Activated CD8-positive, alpha-beta T cell treated with anti-CD3 and anti-CD28 coated beads, Interleukin-2, amount 10 ng/mL, durations not matched to agents 7 days and 5 days (primary cell): Measurements from ENCODE around the gene SNCAIP. TPM values are rescaled to one million over a fixed set of nuclear protein-coding genes. Genes with fewer than 3 reads are reported as not detected.

Experiments
- ATAC-seq: fragments of 150-1000 bp; cut with Tn5 transposase; one replicate; pipeline ENCODE4 v1.10.0; 2021; ENCODE audit warnings: moderate library complexity
- CTCF ChIA-PET: fragments of 350-600 bp; sonication (Branson Sonifier 250); formaldehyde crosslinking; loops from one replicate; lab custom pipeline; 2021; ENCODE audit warnings: antibody characterized with exemption; lab: Charles Lee
- POLR2A ChIA-PET: fragments of 350-600 bp; sonication (Branson Sonifier 250); formaldehyde crosslinking; loops from one replicate; lab custom pipeline; 2021; ENCODE audit warnings: antibody characterized with exemption; lab: Charles Lee
- DNase-seq: peaks from one replicate; pipeline ENCODE4 v3.0.0-alpha.2; 2020
- H3K27ac Mint-ChIP-seq: one replicate; pipeline ENCODE4 v1.8.0; 2021; ENCODE audit warnings: mild to moderate bottlenecking, mixed read lengths
- H3K27me3 Mint-ChIP-seq: one replicate; pipeline ENCODE4 v1.8.0; 2021; ENCODE audit warnings: low read depth, mixed read lengths
- H3K36me3 Mint-ChIP-seq: one replicate; pipeline ENCODE4 v1.8.0; 2021; ENCODE audit warnings: low read depth, mixed read lengths
- H3K4me1 Mint-ChIP-seq: one replicate; pipeline ENCODE4 v1.8.0; 2021; ENCODE audit warnings: low read depth, mixed read lengths
- H3K4me3 Mint-ChIP-seq: one replicate; pipeline ENCODE4 v1.8.0; 2021; ENCODE audit warnings: mild to moderate bottlenecking, mixed read lengths
- H3K9me3 Mint-ChIP-seq: one replicate; pipeline ENCODE4 v1.8.0; 2022; ENCODE audit warnings: mixed read lengths; ENCODE audit not compliant: insufficient read depth
- total RNA-seq, 2 experiments: library from RNA; stranded (reverse); gene quantifications; one replicate each; pipeline ENCODE4 v1.2.3, GENCODE V29; 2021

The SNCAIP gene
- total RNA-seq = not detected

GRCh38 chr5:122311961-122312590 is at the start of gene SNCAIP:
Gene SNCAIP, plus strand, starts transcription at chr5:122312237. Its CDS starts 78,898 bp downstream, at chr5:122391135.
- Mint-ChIP-seq H3K9me3 (no peaks in the 10 kb centered on the region), H3K4me3 (no peak within 1 kb of the TSS), H3K36me3 (no peaks in the 10 kb centered on the region), H3K27ac (no peak within 1 kb of the TSS), H3K4me1 (peaks cover 3% of the 10 kb centered on the region), H3K27me3 (peaks cover 51% of the 10 kb centered on the region)
- ChIA-PET CTCF (no interaction called here), POLR2A (no interaction called here)
- no peak for DNase-seq
- peak; percentile 39 for ATAC-seq

GRCh38 chr5:122263352-122264030 is 48.5 kb upstream of the SNCAIP start:
- POLR2A ChIA-PET = no interaction called here
- CTCF ChIA-PET = no interaction called here
- no peak for DNase-seq
- Mint-ChIP-seq H3K27me3 (no peaks in the 10 kb centered on the region), H3K9me3 (no peaks in the 10 kb centered on the region), H3K27ac (no peak overlapping the region), H3K4me3 (no peak overlapping the region), H3K36me3 (no peaks in the 10 kb centered on the region), H3K4me1 (no peaks in the 10 kb centered on the region)
- no peak for ATAC-seq

GRCh38 chr5:122264610-122265009 is 47.4 kb upstream of the SNCAIP start:
- POLR2A ChIA-PET = no interaction called here
- no peaks in the 10 kb centered on the region for H3K4me1 Mint-ChIP-seq
- H3K27me3 Mint-ChIP-seq = no peaks in the 10 kb centered on the region
- H3K9me3 Mint-ChIP-seq = no peaks in the 10 kb centered on the region
- CTCF ChIA-PET = no interaction called here
- no peak overlapping the region for H3K27ac Mint-ChIP-seq
- H3K4me3 Mint-ChIP-seq = no peak overlapping the region
- ATAC-seq (no peak), DNase-seq (no peak)
- H3K36me3 Mint-ChIP-seq = no peaks in the 10 kb centered on the region

GRCh38 chr5:122267185-122267584 is 44.9 kb upstream of the SNCAIP start:
- H3K27ac Mint-ChIP-seq = no peak overlapping the region
- H3K9me3 Mint-ChIP-seq = no peaks in the 10 kb centered on the region
- ChIA-PET POLR2A (no interaction called here), CTCF (no interaction called here)
- no peaks in the 10 kb centered on the region for H3K36me3 Mint-ChIP-seq
- H3K4me3 Mint-ChIP-seq = no peak overlapping the region
- no peaks in the 10 kb centered on the region for H3K4me1 Mint-ChIP-seq
- no peaks in the 10 kb centered on the region for H3K27me3 Mint-ChIP-seq
- DNase-seq (no peak), ATAC-seq (no peak)

GRCh38 chr5:122273696-122274095 is 38.3 kb upstream of the SNCAIP start:
- DNase-seq = no peak
- ATAC-seq = no peak
- Mint-ChIP-seq H3K4me1 (no peaks in the 10 kb centered on the region), H3K27ac (no peak overlapping the region), H3K9me3 (no peaks in the 10 kb centered on the region), H3K36me3 (no peaks in the 10 kb centered on the region), H3K4me3 (no peak overlapping the region), H3K27me3 (no peaks in the 10 kb centered on the region)
- ChIA-PET CTCF (no interaction called here), POLR2A (no interaction called here)

- H3K4me1 Mint-ChIP-seq = no peaks in the 10 kb centered on the region
- no peaks in the 10 kb centered on the region for H3K36me3 Mint-ChIP-seq
- DNase-seq = no peak
- CTCF ChIA-PET = no interaction called here
- no peak for ATAC-seq
- POLR2A ChIA-PET = no interaction called here
- H3K27me3 Mint-ChIP-seq = no peaks in the 10 kb centered on the region
- H3K27ac Mint-ChIP-seq = no peak overlapping the region
- peaks cover 5% of the 10 kb centered on the region for H3K9me3 Mint-ChIP-seq
- no peak overlapping the region for H3K4me3 Mint-ChIP-seq
Observed at GRCh38 chr5:122283592-122283991, 28.4 kb upstream of the SNCAIP start.

GRCh38 chr5:122286541-122286940 is 25.5 kb upstream of the SNCAIP start:
- Mint-ChIP-seq H3K36me3 (no peaks in the 10 kb centered on the region), H3K27me3 (no peaks in the 10 kb centered on the region), H3K9me3 (peaks cover 5% of the 10 kb centered on the region), H3K27ac (no peak overlapping the region), H3K4me1 (no peaks in the 10 kb centered on the region), H3K4me3 (no peak overlapping the region)
- POLR2A ChIA-PET = no interaction called here
- CTCF ChIA-PET = no interaction called here
- DNase-seq (no peak), ATAC-seq (no peak)

- no peak for DNase-seq
- ChIA-PET POLR2A (no interaction called here), CTCF (no interaction called here)
- H3K4me1 Mint-ChIP-seq = no peaks in the 10 kb centered on the region
- H3K4me3 Mint-ChIP-seq = no peak overlapping the region
- no peaks in the 10 kb centered on the region for H3K36me3 Mint-ChIP-seq
- no peaks in the 10 kb centered on the region for H3K27me3 Mint-ChIP-seq
- H3K27ac Mint-ChIP-seq = no peak overlapping the region
- no peak for ATAC-seq
- peaks cover 5% of the 10 kb centered on the region for H3K9me3 Mint-ChIP-seq
Observed at GRCh38 chr5:122287101-122287500, 24.9 kb upstream of the SNCAIP start.

- POLR2A ChIA-PET = no interaction called here
- H3K4me1 Mint-ChIP-seq = no peaks in the 10 kb centered on the region
- DNase-seq (no peak), ATAC-seq (no peak)
- no peak overlapping the region for H3K4me3 Mint-ChIP-seq
- H3K36me3 Mint-ChIP-seq = no peaks in the 10 kb centered on the region
- CTCF ChIA-PET = no interaction called here
- H3K27me3 Mint-ChIP-seq = no peaks in the 10 kb centered on the region
- no peak overlapping the region for H3K27ac Mint-ChIP-seq
- H3K9me3 Mint-ChIP-seq = no peaks in the 10 kb centered on the region
Observed at GRCh38 chr5:122291000-122291901, 20.8 kb upstream of the SNCAIP start.

GRCh38 chr5:122292332-122292731 is 19.7 kb upstream of the SNCAIP start:
- DNase-seq (no peak), ATAC-seq (no peak)
- ChIA-PET POLR2A (no interaction called here), CTCF (no interaction called here)
- Mint-ChIP-seq H3K36me3 (no peaks in the 10 kb centered on the region), H3K9me3 (no peaks in the 10 kb centered on the region), H3K27ac (no peak overlapping the region), H3K27me3 (no peaks in the 10 kb centered on the region), H3K4me3 (no peak overlapping the region), H3K4me1 (no peaks in the 10 kb centered on the region)

GRCh38 chr5:122295138-122295537 is 16.9 kb upstream of the SNCAIP start:
- no peaks in the 10 kb centered on the region for H3K27me3 Mint-ChIP-seq
- no peak overlapping the region for H3K4me3 Mint-ChIP-seq
- no peak for DNase-seq
- POLR2A ChIA-PET = no interaction called here
- H3K36me3 Mint-ChIP-seq = no peaks in the 10 kb centered on the region
- CTCF ChIA-PET = no interaction called here
- no peak for ATAC-seq
- no peak overlapping the region for H3K27ac Mint-ChIP-seq
- no peaks in the 10 kb centered on the region for H3K9me3 Mint-ChIP-seq
- H3K4me1 Mint-ChIP-seq = no peaks in the 10 kb centered on the region

- H3K9me3 Mint-ChIP-seq = no peaks in the 10 kb centered on the region
- no peaks in the 10 kb centered on the region for H3K36me3 Mint-ChIP-seq
- no peak for DNase-seq
- CTCF ChIA-PET = no interaction called here
- no peak overlapping the region for H3K27ac Mint-ChIP-seq
- no peak overlapping the region for H3K4me3 Mint-ChIP-seq
- no peak for ATAC-seq
- POLR2A ChIA-PET = no interaction called here
- H3K27me3 Mint-ChIP-seq = no peaks in the 10 kb centered on the region
- no peaks in the 10 kb centered on the region for H3K4me1 Mint-ChIP-seq
Observed at GRCh38 chr5:122296871-122297270, 15.2 kb upstream of the SNCAIP start.
